GM12892 (cell line): ENCODE results near the gene CHST8.

ENCODE experiments used
- POLR2A ChIP-seq: IDR thresholded peaks from 2 replicates; pipeline ENCODE4 v1.6.1; 2011; ENCODE audit warnings: low read depth, low read length, control low read depth
- POLR2AphosphoS5 ChIP-seq: IDR thresholded peaks from 2 replicates; pipeline ENCODE4 v1.6.1; 2011; ENCODE audit warnings: low read depth, low read length, control low read depth

DNA sequence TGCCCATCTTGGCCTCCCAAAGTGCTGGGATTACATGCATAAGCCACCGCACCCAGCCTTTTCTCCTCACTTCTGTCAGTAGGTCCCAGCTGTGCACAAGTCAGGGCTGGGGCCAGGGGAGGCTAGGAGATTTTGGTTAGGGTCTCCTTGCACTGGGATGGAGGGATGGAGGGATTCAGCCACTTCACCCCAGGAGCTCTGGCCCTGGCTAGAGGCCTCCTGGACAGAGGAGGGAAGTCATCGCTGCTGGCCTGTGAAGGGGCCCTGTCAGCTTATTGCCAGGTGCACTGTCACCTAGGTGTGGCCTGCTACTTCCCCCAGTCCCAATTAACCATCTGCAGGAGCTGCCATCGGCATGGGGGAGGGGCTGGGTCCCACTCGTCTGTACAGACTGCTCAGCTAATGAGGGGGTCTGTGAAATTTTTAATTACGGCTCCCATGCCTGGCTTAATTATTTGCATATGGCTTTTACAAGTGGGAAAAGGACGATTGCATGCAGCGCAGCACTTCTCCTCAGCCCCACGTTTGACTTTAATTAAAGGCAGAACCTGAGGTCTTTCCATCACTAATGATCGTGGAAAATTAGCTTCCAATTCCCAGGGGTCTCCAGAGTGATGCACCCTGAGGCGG lies 52.4 kb downstream of the CHST8 start:
- no peak for TF ChIP-seq POLR2AphosphoS5
- TF ChIP-seq POLR2A, result no peak
